HL-60/S4 treated with retinoic acid at 250 ng/mL for 4 days and 3 days (cell line): Measurements from ENCODE around the gene PLPPR3.
"Not testable (repeated sequence)": the region's sequence is repeated elsewhere in the genome, so short reads cannot be mapped to it uniquely, and the experiment has no call there.

Source experiments
- in situ Hi-C: fragments of 300-500 bp; cut with MboI; formaldehyde crosslinking; loops from 2 replicates; pipeline ENCODE4 v1.7.0; 2022; ENCODE audit warnings: low sequenced_read_pairs

PLPPR3 gene

GRCh38 chr19:829129-829758, 7.5 kb upstream of the PLPPR3 start:
- in situ Hi-C loops = no loop called here

GRCh38 chr19:827710-828321, 6.1 kb upstream of the PLPPR3 start, which contains the start of gene AZU1:
Gene AZU1, plus strand, starts transcription at chr19:827837. Its CDS starts 10 bp downstream, at chr19:827847.
- in situ Hi-C loops = no loop called here

DNA sequence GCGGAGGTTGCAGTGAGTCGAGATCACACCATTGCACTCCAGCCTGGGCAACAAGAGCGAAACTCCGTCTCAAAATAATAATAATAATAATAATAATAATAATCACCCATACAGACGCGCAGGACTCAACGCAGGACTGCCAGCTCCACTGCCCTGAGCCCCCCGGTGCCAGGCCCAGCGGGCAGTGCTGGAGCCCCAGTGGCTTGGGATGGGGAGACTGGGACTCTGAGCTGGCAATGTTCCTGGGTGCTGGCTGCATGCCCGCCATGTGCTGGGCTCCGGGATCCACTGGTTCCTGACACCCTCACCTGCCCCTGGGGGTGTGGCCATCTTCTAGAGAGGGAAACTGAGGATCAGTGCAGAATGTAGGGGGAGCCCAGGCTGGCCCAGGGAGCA, 5.6 kb upstream of the PLPPR3 start:
- in situ Hi-C loops = no loop called here

DNA sequence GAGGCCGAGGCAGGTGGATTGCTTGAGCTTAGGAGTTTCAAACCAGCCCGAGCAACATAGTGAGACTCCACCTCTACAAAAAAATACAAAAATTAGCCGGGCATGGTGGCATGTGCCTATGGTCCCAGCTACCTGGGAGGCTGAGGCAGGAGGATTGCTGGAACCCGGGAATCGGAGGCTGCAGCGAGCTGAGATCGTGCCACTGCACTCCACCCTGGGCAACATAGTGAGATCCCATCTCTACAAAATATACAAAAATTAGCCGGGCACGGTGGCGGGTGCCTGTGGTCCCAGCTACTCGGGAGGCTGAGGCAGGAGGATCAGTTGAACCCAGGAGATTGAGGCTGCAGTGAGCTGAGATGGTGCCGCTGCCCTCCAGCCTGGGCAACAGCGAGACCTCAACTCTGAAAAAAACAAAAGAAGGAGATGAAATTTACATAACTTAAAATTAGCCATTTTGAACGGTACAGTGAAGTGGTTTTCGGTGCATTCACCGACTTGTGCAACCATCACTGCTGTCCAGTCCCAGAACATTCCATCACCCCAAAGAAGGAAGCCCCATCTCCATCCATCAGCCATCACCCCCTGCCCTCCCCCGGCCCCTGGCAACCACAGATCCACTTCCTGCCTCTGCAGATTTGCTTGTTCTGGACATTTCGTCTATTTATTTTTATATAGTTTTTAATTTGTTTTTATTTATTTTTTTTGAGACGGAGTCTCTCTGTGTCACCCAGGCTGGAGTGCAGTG, 4.3 kb upstream of the PLPPR3 start:
- in situ Hi-C loops = no loop called here

GRCh38 chr19:824885-825284, 3.1 kb upstream of the PLPPR3 start:
- in situ Hi-C loops = no loop called here

DNA sequence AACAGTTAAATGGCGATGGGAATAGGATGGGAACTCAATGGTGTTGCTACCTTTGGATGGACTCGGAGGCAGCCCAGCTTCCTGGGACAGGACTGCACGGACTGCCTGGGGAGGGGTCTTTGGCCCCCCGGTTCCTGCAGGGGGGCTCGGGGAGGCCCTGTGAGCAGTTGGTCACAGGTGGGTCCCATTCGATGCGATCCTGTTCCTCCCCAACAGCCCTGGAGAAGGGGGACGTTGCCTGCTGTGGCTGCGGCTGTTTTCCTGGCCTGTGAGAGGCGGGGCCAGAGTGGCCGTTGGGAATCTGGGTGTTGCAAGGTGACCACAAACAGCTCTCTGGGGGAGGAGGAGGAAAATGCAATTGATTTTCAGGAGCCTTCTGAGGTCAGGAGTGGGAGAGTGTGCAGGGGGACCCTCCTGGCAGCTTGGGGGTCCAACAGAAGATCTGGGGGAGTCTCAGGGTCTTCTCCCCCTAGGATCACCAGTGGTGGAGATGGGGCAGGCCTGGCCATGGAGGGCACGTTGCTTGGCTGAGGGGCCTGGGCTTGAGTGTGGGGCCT, 1.9 kb upstream of the PLPPR3 start:
- in situ Hi-C loops = no loop called here

- in situ Hi-C loops = no loop called here
These were observed 427 bp downstream of the PLPPR3 start for GRCh38 chr19:821231-821824.

GRCh38 chr19:820212-820611, 1.5 kb downstream of the PLPPR3 start:
- in situ Hi-C loops = not testable (repeated sequence)

DNA sequence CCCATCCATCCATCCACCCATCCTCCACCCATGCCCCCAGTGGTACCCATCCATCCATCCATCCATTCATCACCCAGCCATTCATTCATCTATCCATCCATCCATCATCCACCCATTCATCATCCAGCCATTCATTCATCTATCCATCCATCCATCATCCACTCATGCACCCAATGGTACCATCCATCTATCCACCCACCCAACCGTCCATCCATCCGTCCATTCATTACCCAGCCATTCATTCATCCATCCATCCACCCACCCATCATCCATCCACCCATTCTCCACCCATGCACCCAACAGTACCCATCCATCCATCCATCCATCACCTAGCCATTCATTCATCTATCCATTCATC, 5.3 kb downstream of the PLPPR3 start:
- in situ Hi-C loops = no loop called here

GRCh38 chr19:815775-816499, 5.8 kb downstream of the PLPPR3 start:
- in situ Hi-C loops = no loop called here

DNA sequence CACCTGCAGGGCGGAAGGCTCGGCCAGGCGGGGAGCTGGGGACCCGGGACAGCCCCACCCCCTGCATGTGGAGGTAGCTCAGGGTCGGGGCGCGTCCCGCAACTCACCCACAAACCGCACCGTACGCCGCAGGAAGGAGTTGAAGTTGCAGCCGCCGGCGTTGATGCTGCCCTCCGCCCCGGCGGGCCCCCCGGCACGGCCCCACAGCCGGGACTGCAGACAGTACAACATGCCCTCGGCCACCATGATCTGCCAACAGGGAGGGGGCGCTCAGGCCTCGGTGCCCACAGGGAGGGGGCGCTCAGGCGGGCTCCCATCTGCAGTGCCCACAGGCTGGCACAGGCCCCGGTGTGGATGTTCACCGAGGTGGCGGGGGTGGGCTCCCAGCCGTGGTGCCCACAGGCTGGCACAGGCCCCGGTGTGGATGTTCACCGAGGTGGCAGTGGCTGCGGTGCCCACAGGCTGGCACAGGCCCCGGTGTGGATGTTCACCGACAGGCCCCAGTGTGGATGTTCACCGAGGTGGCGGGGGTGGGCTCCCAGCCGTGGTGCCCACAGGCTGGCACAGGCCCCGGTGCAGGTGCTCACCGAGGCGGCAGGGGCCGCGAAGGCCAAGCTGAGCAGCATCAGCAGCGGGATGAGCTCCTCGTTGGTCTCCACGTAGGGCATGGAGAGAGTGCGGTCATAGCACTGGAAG, 6.5 kb downstream of the PLPPR3 start:
- in situ Hi-C loops = no loop called here

GRCh38 chr19:814152-815078, 7.3 kb downstream of the PLPPR3 start:
- in situ Hi-C loops = no loop called here

DNA sequence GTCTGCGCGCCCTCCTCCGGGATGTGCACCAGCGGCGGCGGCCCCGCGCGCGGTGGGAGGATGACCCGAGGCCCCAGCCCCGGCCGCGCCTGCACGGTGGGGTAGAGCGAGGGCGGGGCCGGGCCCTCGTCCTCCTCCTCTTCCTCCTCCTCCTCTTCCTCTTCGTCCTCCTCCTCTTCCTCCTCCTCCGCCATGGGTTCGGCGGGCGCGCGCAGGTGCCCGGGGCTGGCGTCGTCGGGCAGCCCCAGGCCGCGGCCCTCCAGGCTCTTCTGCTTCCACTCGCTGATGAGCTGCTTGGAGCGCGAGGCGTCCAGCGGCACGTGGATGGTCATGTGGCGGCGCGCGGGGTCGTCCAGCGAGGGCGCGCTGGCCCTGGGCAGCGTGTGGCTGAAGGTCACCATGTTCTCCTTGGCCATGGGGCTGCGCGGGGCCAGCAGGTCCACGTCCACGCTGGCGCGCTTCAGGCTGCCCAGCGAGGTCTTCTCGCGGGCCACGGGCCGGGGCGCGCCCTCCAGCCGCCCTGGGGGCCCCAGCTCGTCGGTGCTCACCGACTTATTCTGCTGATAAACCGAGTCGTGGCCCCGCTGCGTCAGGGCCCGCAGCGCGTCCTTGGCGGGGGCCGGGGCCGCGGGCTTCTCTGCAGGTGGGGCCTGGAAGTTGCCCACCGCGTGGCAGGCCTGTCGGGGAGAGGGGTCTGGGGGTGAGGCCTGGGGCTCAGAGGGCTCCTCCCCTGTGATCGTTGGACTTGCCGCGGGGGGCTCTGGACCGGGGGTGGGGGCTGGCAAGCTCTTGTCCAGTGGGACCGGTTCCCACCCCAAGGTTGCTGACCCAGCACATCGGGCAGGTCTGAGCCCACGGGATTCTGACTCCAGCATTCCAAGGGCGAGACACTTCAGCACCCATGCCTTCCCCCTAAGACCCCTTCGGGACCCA, 8.3 kb downstream of the PLPPR3 start:
- in situ Hi-C loops = no loop called here

DNA sequence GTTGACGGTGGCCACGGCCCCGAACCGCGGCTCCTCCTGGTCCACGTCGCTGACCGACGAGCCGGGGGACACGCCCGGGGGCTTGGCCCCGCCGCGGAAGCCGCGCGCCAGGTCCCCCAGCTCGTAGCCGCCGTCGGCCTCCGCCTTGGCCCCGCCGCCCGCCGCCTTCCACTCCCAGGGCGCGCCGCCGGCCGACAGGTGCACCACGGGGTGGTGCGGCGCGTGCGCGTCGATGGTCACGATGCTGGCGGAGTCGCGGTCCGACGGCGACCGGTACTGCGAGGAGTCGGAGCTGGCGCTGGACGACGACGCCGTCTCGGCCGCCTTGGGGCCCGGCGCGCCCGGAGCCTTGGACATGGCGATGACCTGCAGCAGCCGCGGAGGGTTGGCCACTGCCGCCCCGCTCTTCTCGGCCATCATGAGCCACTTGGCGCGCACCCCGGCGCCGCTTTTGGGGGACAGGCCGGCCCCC, 9.0 kb downstream of the PLPPR3 start:
- in situ Hi-C loops = no loop called here

- in situ Hi-C loops = no loop called here
These were observed 9.6 kb downstream of the PLPPR3 start for GRCh38 chr19:812049-812746.

GRCh38 chr19:811506-812048, 10.2 kb downstream of the PLPPR3 start:
- in situ Hi-C loops = no loop called here

DNA sequence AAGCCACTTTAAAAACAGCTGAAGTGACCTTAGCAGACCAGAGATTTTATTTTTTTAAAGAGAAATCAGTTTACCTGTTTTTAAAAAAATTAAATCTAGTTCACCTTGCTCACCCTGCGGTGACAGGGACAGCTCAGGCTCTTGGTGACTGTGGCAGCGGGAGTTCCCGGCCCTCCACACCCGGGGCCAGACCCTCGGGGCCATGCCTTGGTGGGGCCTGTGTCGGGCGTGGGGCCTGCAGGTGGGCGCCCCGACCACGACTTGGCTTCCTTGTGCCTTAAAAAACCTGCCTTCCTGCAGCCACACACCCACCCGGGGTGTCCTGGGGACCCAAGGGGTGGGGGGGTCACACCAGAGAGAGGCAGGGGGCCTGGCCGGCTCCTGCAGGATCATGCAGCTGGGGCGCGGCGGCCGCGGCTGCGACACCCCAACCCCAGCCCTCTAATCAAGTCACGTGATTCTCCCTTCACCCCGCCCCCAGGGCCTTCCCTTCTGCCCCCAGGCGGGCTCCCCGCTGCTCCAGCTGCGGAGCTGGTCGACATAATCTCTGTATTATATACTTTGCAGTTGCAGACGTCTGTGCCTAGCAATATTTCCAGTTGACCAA, 10.8 kb downstream of the PLPPR3 start:
- in situ Hi-C loops = no loop called here
